Central memory CD8-positive, alpha-beta T cell (primary cell): ENCODE results near the gene UBA52.

ENCODE experiments used
- ATAC-seq: fragments of 150-1000 bp; cut with Tn5 transposase; replicated peaks from 2 replicates; pipeline ENCODE4 v1.10.0; 2022; ENCODE audit warnings: mild to moderate bottlenecking, moderate FRiP score, moderate number of reproducible peaks; ENCODE audit not compliant: poor library complexity, severe bottlenecking; ENCODE audit errors: extremely low read depth
- DNase-seq, 2 donors: peaks; one replicate each; pipeline ENCODE4 v3.0.0; 2021; ENCODE audit warnings: low spot score in 2 of 2
- H3K27ac Mint-ChIP-seq: one replicate; pipeline ENCODE4 v1.8.0; 2022; ENCODE audit warnings: low read depth, mild to moderate bottlenecking, moderate library complexity, mixed read lengths
- H3K27me3 Mint-ChIP-seq: one replicate; pipeline ENCODE4 v1.8.0; 2022; ENCODE audit warnings: mixed read lengths
- H3K36me3 Mint-ChIP-seq: one replicate; pipeline ENCODE4 v1.8.0; 2022; ENCODE audit warnings: mild to moderate bottlenecking, moderate library complexity, mixed read lengths; ENCODE audit not compliant: insufficient read depth
- H3K4me1 Mint-ChIP-seq: one replicate; pipeline ENCODE4 v1.8.0; 2022; ENCODE audit warnings: mixed read lengths
- H3K4me3 Mint-ChIP-seq: one replicate; pipeline ENCODE4 v1.8.0; 2022; ENCODE audit warnings: mild to moderate bottlenecking, moderate library complexity, mixed read lengths
- H3K9me3 Mint-ChIP-seq: one replicate; pipeline ENCODE4 v1.8.0; 2022; ENCODE audit warnings: mixed read lengths

Gene UBA52

GRCh38 chr19:18562086-18562485, 9.6 kb upstream of the UBA52 start:
- Mint-ChIP-seq H3K36me3 (peaks cover 51% of the 10 kb centered on the region), H3K27ac (no peak overlapping the region)

GRCh38 chr19:18566953-18567352, 4.7 kb upstream of the UBA52 start:
- DNase-seq = no peak
- Mint-ChIP-seq H3K27ac (no peak overlapping the region), H3K4me1 (peaks cover 9% of the 10 kb centered on the region), H3K4me3 (no peak overlapping the region), H3K9me3 (no peaks in the 10 kb centered on the region), H3K27me3 (no peaks in the 10 kb centered on the region), H3K36me3 (peaks cover 51% of the 10 kb centered on the region)
- ATAC-seq = no peak

More at GRCh38 chr19:18562086-18562485, 9.6 kb upstream of the UBA52 start:
- ATAC-seq = no peak
- peaks cover 25% of the 10 kb centered on the region for H3K4me1 Mint-ChIP-seq
- no peaks in the 10 kb centered on the region for H3K9me3 Mint-ChIP-seq
- DNase-seq = no peak
- no peaks in the 10 kb centered on the region for H3K27me3 Mint-ChIP-seq
- H3K4me3 Mint-ChIP-seq = no peak overlapping the region

GRCh38 chr19:18568367-18568766, 3.3 kb upstream of the UBA52 start:
- Mint-ChIP-seq H3K36me3 (peaks cover 53% of the 10 kb centered on the region), H3K4me3 (no peak overlapping the region), H3K9me3 (no peaks in the 10 kb centered on the region), H3K4me1 (peaks cover 23% of the 10 kb centered on the region), H3K27ac (no peak overlapping the region), H3K27me3 (no peaks in the 10 kb centered on the region)
- no peak for DNase-seq
- ATAC-seq = no peak

GRCh38 chr19:18574691-18575291, 3.1 kb downstream of the UBA52 start:
- no peak for DNase-seq
- Mint-ChIP-seq H3K4me3 (no peak overlapping the region), H3K36me3 (peaks cover 54% of the 10 kb centered on the region), H3K27me3 (no peaks in the 10 kb centered on the region), H3K27ac (no peak overlapping the region), H3K4me1 (peaks cover 25% of the 10 kb centered on the region), H3K9me3 (no peaks in the 10 kb centered on the region)
- ATAC-seq = no peak

GRCh38 chr19:18576383-18576782, 4.7 kb downstream of the UBA52 start:
- H3K9me3 Mint-ChIP-seq = no peaks in the 10 kb centered on the region
- no peaks in the 10 kb centered on the region for H3K27me3 Mint-ChIP-seq
- peaks cover 50% of the 10 kb centered on the region for H3K36me3 Mint-ChIP-seq
- no peak overlapping the region for H3K4me3 Mint-ChIP-seq
- no peak overlapping the region for H3K27ac Mint-ChIP-seq
- ATAC-seq = no peak
- no peak for DNase-seq
- H3K4me1 Mint-ChIP-seq = peaks cover 23% of the 10 kb centered on the region

GRCh38 chr19:18577365-18577914, 5.8 kb downstream of the UBA52 start:
- H3K4me1 Mint-ChIP-seq = peaks cover 12% of the 10 kb centered on the region
- H3K4me3 Mint-ChIP-seq = no peak overlapping the region
- H3K27me3 Mint-ChIP-seq = no peaks in the 10 kb centered on the region
- no peak overlapping the region for H3K27ac Mint-ChIP-seq
- ATAC-seq (no peak), DNase-seq (no peak)
- H3K9me3 Mint-ChIP-seq = no peaks in the 10 kb centered on the region
- H3K36me3 Mint-ChIP-seq = peaks cover 42% of the 10 kb centered on the region

GRCh38 chr19:18580311-18580710, 8.7 kb downstream of the UBA52 start:
- Mint-ChIP-seq H3K27me3 (no peaks in the 10 kb centered on the region), H3K4me3 (no peak overlapping the region), H3K27ac (no peak overlapping the region), H3K9me3 (no peaks in the 10 kb centered on the region), H3K4me1 (peaks cover 2% of the 10 kb centered on the region), H3K36me3 (peaks cover 21% of the 10 kb centered on the region)
- no peak for ATAC-seq
- DNase-seq = no peak

- H3K4me3 Mint-ChIP-seq = no peak overlapping the region
- no peaks in the 10 kb centered on the region for H3K9me3 Mint-ChIP-seq
- peaks cover 29% of the 10 kb centered on the region for H3K4me1 Mint-ChIP-seq
- H3K36me3 Mint-ChIP-seq = peaks cover 12% of the 10 kb centered on the region
- H3K27ac Mint-ChIP-seq = no peak overlapping the region
- H3K27me3 Mint-ChIP-seq = no peaks in the 10 kb centered on the region
- ATAC-seq (no peak), DNase-seq (no peak)
These were observed 14.6 kb downstream of the UBA52 start for GRCh38 chr19:18586306-18586705.

- DNase-seq (no peak), ATAC-seq (no peak)
- no peaks in the 10 kb centered on the region for H3K9me3 Mint-ChIP-seq
- no peak overlapping the region for H3K4me3 Mint-ChIP-seq
- H3K4me1 Mint-ChIP-seq = peaks cover 29% of the 10 kb centered on the region
- no peaks in the 10 kb centered on the region for H3K27me3 Mint-ChIP-seq
- peaks cover 13% of the 10 kb centered on the region for H3K36me3 Mint-ChIP-seq
- H3K27ac Mint-ChIP-seq = no peak overlapping the region
These were observed 15.9 kb downstream of the UBA52 start for GRCh38 chr19:18587561-18587960.

GRCh38 chr19:18587962-18588610, 16.4 kb downstream of the UBA52 start:
- peaks cover 29% of the 10 kb centered on the region for H3K4me1 Mint-ChIP-seq
- peaks cover 17% of the 10 kb centered on the region for H3K36me3 Mint-ChIP-seq
- peak overlapping the region; percentile 67 for H3K27ac Mint-ChIP-seq
- ATAC-seq = no peak
- H3K9me3 Mint-ChIP-seq = no peaks in the 10 kb centered on the region
- DNase-seq = no peak
- no peaks in the 10 kb centered on the region for H3K27me3 Mint-ChIP-seq
- H3K4me3 Mint-ChIP-seq = peak overlapping the region; percentile 82

GRCh38 chr19:18588611-18589379, 17.1 kb downstream of the UBA52 start, which contains the start of gene REX1BD:
Gene REX1BD, plus strand, starts transcription at chr19:18588798. Its CDS starts 4 bp downstream, at chr19:18588802.
- Mint-ChIP-seq H3K4me3 (peak within 1 kb of the TSS; percentile 82), H3K4me1 (peaks cover 29% of the 10 kb centered on the region), H3K9me3 (no peaks in the 10 kb centered on the region), H3K36me3 (peaks cover 17% of the 10 kb centered on the region), H3K27ac (peak within 1 kb of the TSS; percentile 87), H3K27me3 (no peaks in the 10 kb centered on the region)
- peak; percentile 69 for ATAC-seq
- peak; percentile 78 to 82 for DNase-seq

GRCh38 chr19:18589380-18590272, 18.0 kb downstream of the UBA52 start:
- H3K27me3 Mint-ChIP-seq = no peaks in the 10 kb centered on the region
- H3K27ac Mint-ChIP-seq = peak overlapping the region; percentile 87
- no peaks in the 10 kb centered on the region for H3K9me3 Mint-ChIP-seq
- peaks cover 17% of the 10 kb centered on the region for H3K36me3 Mint-ChIP-seq
- ATAC-seq (peak; percentile 74), DNase-seq (peak in 1 of 2 donors; percentile 60)
- H3K4me3 Mint-ChIP-seq = peak overlapping the region; percentile 82
- H3K4me1 Mint-ChIP-seq = peaks cover 32% of the 10 kb centered on the region
